GM18499 (cell line): Measurements from ENCODE around the gene PCDHGA9.
"Not testable (repeated sequence)": the region's sequence is repeated elsewhere in the genome, so short reads cannot be mapped to it uniquely, and the experiment has no call there.

Experiments used
- ATAC-seq: cut with Tn5 transposase; IDR thresholded peaks from one replicate; pipeline ENCODE4 v1.9.1; 2021; ENCODE audit warnings: moderate number of reproducible peaks; ENCODE audit not compliant: insufficient read depth, unreplicated experiment

The PCDHGA9 gene

GRCh38 chr5:141402553-141403243 lies at the start of gene PCDHGA9:
TSS of gene PCDHGA9 (plus strand) at chr5:141402778. CDS start at chr5:141402953, 175 bp downstream.
- ATAC-seq, result no peak

GRCh38 chr5:141354900-141355469 lies 47.6 kb upstream of the PCDHGA9 start, which contains the start of gene PCDHGA4:
TSS of gene PCDHGA4 (plus strand) at chr5:141355021. CDS start at chr5:141355108, 87 bp downstream.
- ATAC-seq, result no peak

- ATAC-seq, result no peak
Measured at GRCh38 chr5:141355641-141356040, 46.9 kb upstream of the PCDHGA9 start.

GRCh38 chr5:141356133-141356532 lies 46.4 kb upstream of the PCDHGA9 start:
- no peak for ATAC-seq

GRCh38 chr5:141356950-141357349 lies 45.6 kb upstream of the PCDHGA9 start:
- ATAC-seq, result no peak

GRCh38 chr5:141359790-141360426 lies 42.7 kb upstream of the PCDHGA9 start, which contains the start of gene PCDHGB2:
TSS of gene PCDHGB2 (plus strand) at chr5:141359994. CDS start at chr5:141360136, 142 bp downstream.
- no peak for ATAC-seq

GRCh38 chr5:141360685-141361084 lies 41.9 kb upstream of the PCDHGA9 start:
- ATAC-seq, result no peak

- ATAC-seq, result no peak
Measured at GRCh38 chr5:141362719-141363118, 39.9 kb upstream of the PCDHGA9 start.

- no peak for ATAC-seq
Measured at GRCh38 chr5:141363952-141364660, 38.5 kb upstream of the PCDHGA9 start, which contains the start of gene PCDHGA5. TSS of gene PCDHGA5 (plus strand) at chr5:141364162. CDS start at chr5:141364331, 169 bp downstream.

GRCh38 chr5:141366016-141366896 lies 36.3 kb upstream of the PCDHGA9 start:
- ATAC-seq, result no peak

- peak; percentile 77 for ATAC-seq
Measured at GRCh38 chr5:141369994-141370848, 32.4 kb upstream of the PCDHGA9 start, which contains the start of gene PCDHGB3. TSS of gene PCDHGB3 (plus strand) at chr5:141370242. CDS start at chr5:141370395, 153 bp downstream.

- no peak for ATAC-seq
Measured at GRCh38 chr5:141371572-141372475, 30.8 kb upstream of the PCDHGA9 start.

- ATAC-seq, result no peak
Measured at GRCh38 chr5:141373673-141374317, 28.8 kb upstream of the PCDHGA9 start, which contains the start of gene PCDHGA6. TSS of gene PCDHGA6 (plus strand) at chr5:141373891. CDS start at chr5:141374084, 193 bp downstream.

GRCh38 chr5:141374627-141375026 lies 28.0 kb upstream of the PCDHGA9 start:
- no peak for ATAC-seq

- ATAC-seq, result not testable (repeated sequence)
Measured at GRCh38 chr5:141375444-141376155, 27.0 kb upstream of the PCDHGA9 start.
